Mammary epithelial cell (primary cell): ENCODE data around the gene NNAT.

Experiments used
- CTCF ChIP-seq, 2 donors: IDR thresholded peaks in 1 of 2; conservative IDR thresholded peaks in 1 of 2; 2 replicates each; pipeline ENCODE4 v1.5.1; 2011 to 2012; ENCODE audit warnings: inconsistent platforms in 2 of 2, low read length in 2 of 2, mild to moderate bottlenecking in 2 of 2, control low read depth in 1 of 2, low read depth in 1 of 2; ENCODE audit not compliant: insufficient read depth in 1 of 2; ENCODE audit errors: extremely low read depth in 1 of 2
- EZH2 ChIP-seq: IDR thresholded peaks from 2 replicates; pipeline ENCODE4 v1.6.1; 2012; ENCODE audit warnings: low read length, inconsistent platforms, borderline replicate concordance

- TF ChIP-seq CTCF (conservative IDR thresholded peaks at IDR 0.05 in 1 of 2, IDR thresholded peaks at IDR 0.05 in 1 of 2; ENCODE audit: extremely low read depth in 1 of 2, insufficient read depth in 1 of 2, low read depth in 1 of 2, low read length in 2 of 2): no peak
- no peak for TF ChIP-seq EZH2
Observed at GRCh38 chr20:37559312-37560027, 38.4 kb downstream of the NNAT start.
